RWPE1 (cell line): Measurements from ENCODE around the gene SETD3.

Experiments used
- CTCF ChIA-PET: fragments of 350-600 bp; sonication (Branson Sonifier 250); formaldehyde crosslinking; extraction: SDS; loops from one replicate; lab custom pipeline; 2021; lab: Yijun Ruan, JAX
- POLR2A ChIA-PET: fragments of 400-600 bp; formaldehyde crosslinking; extraction: SDS; loops from one replicate; lab custom pipeline; 2020; ENCODE audit warnings: antibody characterized with exemption; ENCODE audit not compliant: low non-redundant PET; lab: Yijun Ruan, JAX
- DNase-seq: peaks from one replicate; pipeline ENCODE4 v3.0.0; 2012; ENCODE audit warnings: low spot score
- H3K27ac ChIP-seq: fragments of 450-650 bp; 2 replicates; pipeline ENCODE4 v1.5.1; 2017
- TF ChIP-seq, protein P1 (sequence below): fragments of 450-650 bp; conservative IDR thresholded peaks from 2 replicates; pipeline ENCODE4 v1.5.1; 2017; ENCODE audit warnings: low read depth, mild to moderate bottlenecking

Gene SETD3

DNA sequence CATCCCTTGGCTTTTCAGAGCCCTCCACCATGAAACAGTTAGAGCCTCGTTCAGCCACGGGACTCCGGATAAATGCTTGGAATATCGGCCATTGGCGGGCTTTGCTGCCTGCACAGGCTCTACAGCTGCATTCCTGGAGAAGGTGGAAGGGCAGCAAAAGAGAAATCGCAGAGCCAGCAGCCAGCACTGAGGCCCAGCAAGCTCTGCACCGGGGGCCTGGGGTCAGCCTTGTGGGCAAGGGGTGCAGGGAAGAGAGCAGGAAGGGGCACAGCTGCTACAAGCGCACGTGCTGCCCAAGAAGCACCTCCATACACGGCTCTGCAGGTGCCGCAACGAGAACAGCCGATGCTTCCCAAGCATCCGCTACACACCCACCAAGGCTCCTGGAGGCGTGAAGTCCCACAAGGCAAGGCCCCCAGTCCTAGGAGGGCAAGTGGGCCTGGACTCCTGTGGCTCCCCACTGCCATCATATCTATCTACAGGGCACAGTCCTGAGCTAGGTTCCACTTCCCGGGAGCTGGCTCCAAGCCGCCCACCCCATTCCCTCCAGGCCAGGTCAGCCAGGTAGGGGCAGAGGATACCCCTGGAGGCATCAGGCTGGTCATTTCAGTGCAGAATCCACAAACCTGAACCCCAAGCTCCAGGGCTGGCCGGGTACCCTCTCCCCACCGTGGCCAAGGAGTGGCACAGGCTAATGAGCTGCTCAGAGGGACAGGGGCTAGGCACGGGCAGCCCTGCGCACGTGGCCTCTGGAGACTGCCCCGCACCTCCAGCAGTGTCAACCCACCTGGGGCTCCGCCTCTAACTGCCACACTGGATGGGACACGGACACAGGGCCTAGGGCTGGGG, 40.7 kb upstream of the SETD3 start:
- ChIA-PET CTCF (no interaction called here), POLR2A (no interaction called here)
- H3K27ac ChIP-seq = peak overlapping the region; percentile 64
- no peak for DNase-seq
- TF ChIP-seq, protein P1, sequence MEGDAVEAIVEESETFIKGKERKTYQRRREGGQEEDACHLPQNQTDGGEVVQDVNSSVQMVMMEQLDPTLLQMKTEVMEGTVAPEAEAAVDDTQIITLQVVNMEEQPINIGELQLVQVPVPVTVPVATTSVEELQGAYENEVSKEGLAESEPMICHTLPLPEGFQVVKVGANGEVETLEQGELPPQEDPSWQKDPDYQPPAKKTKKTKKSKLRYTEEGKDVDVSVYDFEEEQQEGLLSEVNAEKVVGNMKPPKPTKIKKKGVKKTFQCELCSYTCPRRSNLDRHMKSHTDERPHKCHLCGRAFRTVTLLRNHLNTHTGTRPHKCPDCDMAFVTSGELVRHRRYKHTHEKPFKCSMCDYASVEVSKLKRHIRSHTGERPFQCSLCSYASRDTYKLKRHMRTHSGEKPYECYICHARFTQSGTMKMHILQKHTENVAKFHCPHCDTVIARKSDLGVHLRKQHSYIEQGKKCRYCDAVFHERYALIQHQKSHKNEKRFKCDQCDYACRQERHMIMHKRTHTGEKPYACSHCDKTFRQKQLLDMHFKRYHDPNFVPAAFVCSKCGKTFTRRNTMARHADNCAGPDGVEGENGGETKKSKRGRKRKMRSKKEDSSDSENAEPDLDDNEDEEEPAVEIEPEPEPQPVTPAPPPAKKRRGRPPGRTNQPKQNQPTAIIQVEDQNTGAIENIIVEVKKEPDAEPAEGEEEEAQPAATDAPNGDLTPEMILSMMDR = no peak

DNA sequence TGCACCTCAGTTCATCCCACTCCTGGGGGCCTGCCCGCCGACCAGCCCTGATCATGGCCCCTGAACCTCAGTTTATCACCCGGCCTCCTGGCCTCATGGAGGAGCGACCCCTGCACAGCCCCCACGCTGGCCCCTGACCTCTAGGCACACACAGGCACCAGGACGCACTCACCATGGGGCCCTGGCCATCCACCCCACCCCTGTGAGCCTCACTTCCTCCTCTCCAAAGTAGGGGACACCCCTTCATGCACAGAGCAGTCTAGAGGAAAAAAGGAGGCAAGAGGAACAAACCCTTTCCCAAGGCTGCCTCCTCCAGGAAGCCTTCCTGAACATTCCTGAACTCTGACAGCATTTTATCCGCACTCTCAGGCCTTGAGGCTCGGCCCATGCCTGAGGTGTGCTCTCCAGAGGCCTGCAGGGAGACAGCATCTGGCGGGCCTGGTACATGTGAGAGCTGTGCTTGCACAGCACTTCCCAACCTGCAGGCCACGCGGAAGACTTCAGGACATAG, 40.0 kb upstream of the SETD3 start:
- POLR2A ChIA-PET = no interaction called here
- CTCF ChIA-PET = no interaction called here
- H3K27ac ChIP-seq = peak overlapping the region; percentile 64
- TF ChIP-seq, protein P1 = no peak
- no peak for DNase-seq

DNA sequence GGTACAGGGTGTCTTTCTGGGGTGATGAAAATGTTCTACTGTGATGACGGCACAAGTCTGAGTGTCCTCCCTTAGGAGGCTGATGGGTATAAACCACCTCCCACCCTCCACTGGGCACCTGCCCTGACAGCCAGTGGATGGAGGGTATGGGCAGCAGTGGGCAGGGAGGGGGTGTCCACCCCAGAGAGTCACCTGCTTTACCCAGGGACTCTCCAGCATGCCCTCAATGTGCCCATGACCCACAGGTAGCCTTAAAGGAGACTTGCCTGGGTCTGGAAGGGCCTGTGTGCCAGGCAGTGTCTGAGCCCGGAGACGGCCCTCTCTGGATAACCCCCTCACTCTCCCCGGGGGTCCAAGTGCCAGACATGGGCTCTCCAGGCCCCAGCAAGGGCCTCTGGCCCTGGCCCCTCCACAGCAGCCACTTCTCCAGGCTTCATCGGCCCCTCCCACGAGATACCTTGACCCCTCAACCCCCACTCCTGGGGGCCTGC, 39.3 kb upstream of the SETD3 start:
- H3K27ac ChIP-seq = 0 out of 2 replicates have a peak overlapping the region, but pooled peaks have one; percentile 19
- ChIA-PET POLR2A (no interaction called here), CTCF (no interaction called here)
- TF ChIP-seq, protein P1 = no peak
- no peak for DNase-seq

DNA sequence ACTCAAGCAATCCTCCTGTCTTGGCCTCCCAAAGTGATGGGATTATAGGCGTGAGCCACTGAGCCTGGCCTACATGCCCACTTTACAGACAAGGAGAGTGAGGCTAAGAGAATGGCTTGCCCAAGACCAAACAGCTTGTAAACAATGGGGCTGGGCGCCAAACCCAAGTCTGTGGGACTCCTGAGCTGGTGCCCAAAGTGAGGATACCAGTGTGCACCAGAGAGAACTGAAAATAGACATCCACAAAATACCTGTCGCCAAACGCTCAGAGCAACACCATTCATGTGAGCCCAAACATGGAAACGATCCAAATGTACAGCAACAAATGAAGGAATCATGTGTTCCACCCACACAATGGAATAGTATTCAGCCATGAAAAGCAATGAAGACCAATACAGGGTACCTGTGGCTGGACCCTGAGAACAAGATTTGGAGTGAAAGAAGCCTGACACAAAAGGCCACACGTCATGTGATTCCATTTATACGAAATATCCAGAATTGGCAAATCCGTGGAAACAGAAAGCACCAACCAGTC, 38.8 kb upstream of the SETD3 start:
- no peak for DNase-seq
- TF ChIP-seq, protein P1 = no peak
- POLR2A ChIA-PET = no interaction called here
- H3K27ac ChIP-seq = no peak overlapping the region
- CTCF ChIA-PET = interaction anchor here (0.7 kb wide), 1 partner anchor 104 kb away, joined by 3 read pairs; no protein-coding TSS in a partner anchor

DNA sequence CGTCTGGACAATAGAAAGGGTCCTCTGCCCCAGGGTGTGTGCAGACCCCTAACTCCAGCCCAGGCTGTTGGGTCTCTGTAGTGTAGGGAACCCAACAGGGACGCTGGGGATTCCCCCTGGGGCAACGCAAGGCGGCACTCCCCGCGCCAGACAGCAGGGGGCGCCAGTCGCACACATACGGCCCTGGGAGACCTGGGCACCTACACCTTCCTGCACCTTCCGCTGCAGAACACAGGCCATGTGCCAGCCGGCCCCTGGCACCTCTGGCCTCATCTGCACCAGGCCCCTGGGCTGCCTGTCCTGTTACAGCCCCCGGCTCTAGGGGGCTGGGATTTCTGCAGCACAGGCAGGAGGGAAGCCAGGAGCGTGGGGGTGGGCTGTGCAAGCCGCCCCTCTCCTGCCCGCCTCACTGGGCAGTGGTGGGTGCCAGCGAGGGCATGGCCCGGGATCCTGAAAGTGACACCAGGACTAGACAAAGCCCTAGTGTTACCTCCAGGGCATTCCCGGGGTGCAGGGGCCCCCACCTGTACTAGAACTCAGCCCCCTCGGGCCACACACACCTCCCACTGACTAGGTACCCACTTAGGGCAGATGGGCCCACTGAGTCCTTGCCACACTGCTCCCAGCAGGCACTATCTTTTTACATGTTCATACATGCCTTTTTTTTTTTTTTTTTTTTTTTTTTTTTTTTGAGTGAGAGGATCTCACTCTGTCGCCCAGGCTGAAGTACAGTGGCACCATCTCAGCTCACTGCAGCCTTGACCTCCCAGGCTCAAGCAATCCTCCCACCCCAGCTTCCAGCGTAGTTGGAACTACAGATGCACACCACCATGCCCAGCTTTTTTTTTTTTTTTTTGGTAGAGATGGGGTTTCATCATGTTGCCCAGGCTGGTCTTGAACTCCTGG, 38.0 kb upstream of the SETD3 start:
- H3K27ac ChIP-seq = no peak overlapping the region
- TF ChIP-seq, protein P1 = peak; percentile 94
- peak; percentile 83 for DNase-seq
- ChIA-PET POLR2A (no interaction called here), CTCF (interaction anchor here (0.6 to 1.8 kb wide), 5 partner anchors 23 to 398 kb away, joined by 3 to 5 read pairs (median 3); no protein-coding TSS in a partner anchor)
